Tibial nerve (tissue), 4 donors: Measurements from ENCODE around the gene RNF125. TPM values are rescaled to one million over a fixed set of nuclear protein-coding genes. Genes with fewer than 3 reads are reported as not detected.
A peak's percentile ranks its signal among the peaks of the same experiment; 100 is the strongest.
"Not testable (repeated sequence)": the region's sequence is repeated elsewhere in the genome, so short reads cannot be mapped to it uniquely, and the experiment has no call there.

Source experiments
- DNase-seq, 2 donors: peaks; one replicate each; pipeline ENCODE4 v3.0.0-alpha.2; 2019; ENCODE audit warnings: low spot score in 2 of 2
- H3K27ac ChIP-seq, 4 donors: fragments of 200-600 bp; sonication (generic) in 3 of 4; one replicate each; pipeline ENCODE4 v1.5.1; 2017 to 2019; ENCODE audit warnings: mild to moderate bottlenecking in 1 of 4
- H3K27me3 ChIP-seq, 2 donors: fragments of 200-600 bp; sonication (generic) in 1 of 2; one replicate each; pipeline versions ENCODE4 v1.5.1 to v1.6.0; 2017 to 2019
- H3K36me3 ChIP-seq, 3 donors: fragments of 200-600 bp; sonication (generic); one replicate each; pipeline ENCODE4 v1.5.1; 2018 to 2019
- H3K4me1 ChIP-seq, 4 donors: fragments of 200-600 bp; sonication (generic) in 3 of 4; one replicate each; pipeline ENCODE4 v1.5.1; 2017 to 2019
- H3K4me3 ChIP-seq, 4 donors: fragments of 200-600 bp; sonication (generic) in 3 of 4; one replicate each; pipeline ENCODE4 v1.5.1; 2017 to 2019; ENCODE audit warnings: mild to moderate bottlenecking in 1 of 4, moderate library complexity in 1 of 4
- H3K9me3 ChIP-seq, 4 donors: fragments of 200-600 bp; sonication (generic) in 3 of 4; one replicate each; pipeline ENCODE4 v1.5.1; 2017 to 2019
- EP300 ChIP-seq, 2 donors: sonication (generic); formaldehyde crosslinking; IDR thresholded peaks; one replicate each; pipeline ENCODE4 v1.6.1; 2017; ENCODE audit warnings: antibody characterized with exemption in 2 of 2, mild to moderate bottlenecking in 1 of 2
- POLR2A ChIP-seq, 2 donors: fragments of 450-650 bp; IDR thresholded peaks; one replicate each; pipeline ENCODE4 v1.6.1; 2017; ENCODE audit warnings: antibody characterized with exemption in 2 of 2, mild to moderate bottlenecking in 2 of 2, moderate library complexity in 2 of 2
- WGBS, 2 donors: methylation state at CpG; one replicate each; pipeline ENCODE4 v1.1.5; 2018; 5-methylcytosine and 5-hydroxymethylcytosine counted together
- total RNA-seq, 4 donors: library from RNA; depleted of rRNA; stranded (reverse); fragments of >200 nt; gene quantifications; one replicate each; pipeline ENCODE4 v1.1.0, GENCODE V29; 2016
- TF ChIP-seq, protein P1 (sequence below), 5 experiments: fragments of 200-600 bp in 3 of 5; fragments of 450-650 bp in 2 of 5; sonication (generic) in 3 of 5; IDR thresholded peaks; one replicate each; pipeline ENCODE4 v1.5.1; 2016 to 2019; ENCODE audit warnings: antibody characterized with exemption in 5 of 5, mild to moderate bottlenecking in 3 of 5, moderate library complexity in 2 of 5

Gene RNF125
- total RNA-seq, 4 donors from 2014 or later: 6.9 to 12.0 (median 7.2) TPM

GRCh38 chr18:32074206-32074605 is 55.6 kb downstream of the RNF125 start:
- peaks cover 0 to 4% (median 2%) of the 10 kb centered on the region in 3 donors for H3K36me3 ChIP-seq
- DNase-seq: no peak
- no peaks in the 10 kb centered on the region for H3K27me3 ChIP-seq
- WGBS, 2 donors: 88 to 93% methylated on average over 1 of the region's 1 CpG
- no peaks in the 10 kb centered on the region for H3K4me1 ChIP-seq
- TF ChIP-seq, protein P1, sequence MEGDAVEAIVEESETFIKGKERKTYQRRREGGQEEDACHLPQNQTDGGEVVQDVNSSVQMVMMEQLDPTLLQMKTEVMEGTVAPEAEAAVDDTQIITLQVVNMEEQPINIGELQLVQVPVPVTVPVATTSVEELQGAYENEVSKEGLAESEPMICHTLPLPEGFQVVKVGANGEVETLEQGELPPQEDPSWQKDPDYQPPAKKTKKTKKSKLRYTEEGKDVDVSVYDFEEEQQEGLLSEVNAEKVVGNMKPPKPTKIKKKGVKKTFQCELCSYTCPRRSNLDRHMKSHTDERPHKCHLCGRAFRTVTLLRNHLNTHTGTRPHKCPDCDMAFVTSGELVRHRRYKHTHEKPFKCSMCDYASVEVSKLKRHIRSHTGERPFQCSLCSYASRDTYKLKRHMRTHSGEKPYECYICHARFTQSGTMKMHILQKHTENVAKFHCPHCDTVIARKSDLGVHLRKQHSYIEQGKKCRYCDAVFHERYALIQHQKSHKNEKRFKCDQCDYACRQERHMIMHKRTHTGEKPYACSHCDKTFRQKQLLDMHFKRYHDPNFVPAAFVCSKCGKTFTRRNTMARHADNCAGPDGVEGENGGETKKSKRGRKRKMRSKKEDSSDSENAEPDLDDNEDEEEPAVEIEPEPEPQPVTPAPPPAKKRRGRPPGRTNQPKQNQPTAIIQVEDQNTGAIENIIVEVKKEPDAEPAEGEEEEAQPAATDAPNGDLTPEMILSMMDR (IDR thresholded peaks at IDR 0.05): no peak
- no peak for TF ChIP-seq POLR2A (IDR thresholded peaks at IDR 0.05)
- TF ChIP-seq EP300 (IDR thresholded peaks at IDR 0.05): no peak
- no peak overlapping the region for H3K4me3 ChIP-seq
- H3K27ac ChIP-seq: no peak overlapping the region
- no peaks in the 10 kb centered on the region for H3K9me3 ChIP-seq

- WGBS, 2 donors: 83 to 91% methylated on average over 2 of the region's 2 CpGs
- TF ChIP-seq POLR2A (IDR thresholded peaks at IDR 0.05): no peak
- TF ChIP-seq, protein P1 (IDR thresholded peaks at IDR 0.05): no peak
- TF ChIP-seq EP300 (IDR thresholded peaks at IDR 0.05): no peak
- Histone ChIP-seq H3K27me3 (no peaks in the 10 kb centered on the region), H3K4me1 (no peaks in the 10 kb centered on the region), H3K36me3 (no peaks in the 10 kb centered on the region), H3K9me3 (no peaks in the 10 kb centered on the region), H3K4me3 (no peak overlapping the region), H3K27ac (no peak overlapping the region)
- DNase-seq: no peak
These were observed 60.2 kb downstream of the RNF125 start for GRCh38 chr18:32078845-32079244.

- DNase-seq: no peak
- no peak overlapping the region for H3K27ac ChIP-seq
- TF ChIP-seq, protein P1 (IDR thresholded peaks at IDR 0.05): no peak
- TF ChIP-seq EP300 (IDR thresholded peaks at IDR 0.05) (no peak), POLR2A (IDR thresholded peaks at IDR 0.05) (no peak)
- H3K9me3 ChIP-seq: no peaks in the 10 kb centered on the region
- no peaks in the 10 kb centered on the region for H3K36me3 ChIP-seq
- no peaks in the 10 kb centered on the region for H3K27me3 ChIP-seq
- no peak overlapping the region for H3K4me3 ChIP-seq
- 46 to 59% methylated on average over 1 of the region's 1 CpG for WGBS, 2 donors
- peaks cover 0 to 26% (median 2%) of the 10 kb centered on the region in 4 donors for H3K4me1 ChIP-seq
These were observed 63.3 kb downstream of the RNF125 start for GRCh38 chr18:32081881-32082280.

- Histone ChIP-seq H3K36me3 (no peaks in the 10 kb centered on the region), H3K27me3 (no peaks in the 10 kb centered on the region), H3K9me3 (no peaks in the 10 kb centered on the region), H3K27ac (no peak overlapping the region), H3K4me1 (peaks cover 0 to 26% (median 2%) of the 10 kb centered on the region in 4 donors), H3K4me3 (no peak overlapping the region)
- TF ChIP-seq, protein P1 (IDR thresholded peaks at IDR 0.05): no peak
- TF ChIP-seq POLR2A (IDR thresholded peaks at IDR 0.05) (no peak), EP300 (IDR thresholded peaks at IDR 0.05) (no peak)
- WGBS, 2 donors: 97 to 98% methylated on average over 8 of the region's 8 CpGs
- no peak for DNase-seq
These were observed 65.2 kb downstream of the RNF125 start for GRCh38 chr18:32083781-32084180.

DNA sequence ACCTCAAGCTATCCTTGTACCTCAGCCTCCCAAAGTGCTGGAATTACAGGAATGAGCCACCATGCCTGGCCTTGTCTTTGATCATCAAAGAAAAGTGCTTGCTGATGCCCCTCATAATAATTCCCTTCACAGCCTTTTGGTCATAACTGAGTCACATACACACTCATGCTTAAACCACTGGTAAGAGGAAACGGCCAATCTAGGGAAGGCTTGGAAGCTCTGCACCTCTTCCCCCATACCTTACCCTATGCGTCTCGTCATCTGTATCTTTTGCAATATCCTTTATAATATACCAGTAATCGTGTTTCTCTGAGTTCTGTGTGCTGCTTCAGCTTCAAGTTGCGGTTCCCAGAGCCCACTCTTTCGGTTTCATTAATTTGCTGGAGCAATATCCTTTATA is 68.3 kb downstream of the RNF125 start:
- no peak for DNase-seq
- TF ChIP-seq POLR2A (IDR thresholded peaks at IDR 0.05) (no peak), EP300 (IDR thresholded peaks at IDR 0.05) (no peak)
- TF ChIP-seq, protein P1 (IDR thresholded peaks at IDR 0.05): no peak
- Histone ChIP-seq H3K36me3 (no peaks in the 10 kb centered on the region), H3K4me3 (no peak overlapping the region), H3K27ac (no peak overlapping the region), H3K9me3 (no peaks in the 10 kb centered on the region), H3K27me3 (no peaks in the 10 kb centered on the region), H3K4me1 (peaks cover 0 to 31% (median 7%) of the 10 kb centered on the region in 4 donors)
- whole genome bisulfite sequencing, 2 donors: 78 to 80% methylated on average over 6 of the region's 6 CpGs

GRCh38 chr18:32090831-32091230 is 72.2 kb downstream of the RNF125 start:
- WGBS, 2 donors: 94 to 95% methylated on average over 16 of the region's 16 CpGs

More at GRCh38 chr18:32090831-32091230, 72.2 kb downstream of the RNF125 start:
- H3K27me3 ChIP-seq, H3K9me3 ChIP-seq, H3K36me3 ChIP-seq, H3K4me3 ChIP-seq, DNase-seq: not testable (repeated sequence)
- Histone ChIP-seq H3K27ac (peak overlapping the region in 1 of 4 donors; percentile 99), H3K4me1 (peaks cover 0 to 38% (median 15%) of the 10 kb centered on the region in 4 donors)
